ENCODE data around the gene EHBP1L1.

- TF ChIP-seq GATA2 (IDR thresholded peaks at IDR 0.05; ENCODE audit: low read depth, low read length) (no peak), GATA3 (IDR thresholded peaks at IDR 0.05; ENCODE audit: low read depth, low read length) (no peak)
These were observed 1.9 kb downstream of the EHBP1L1 start for GRCh38 chr11:65577756-65578109.
